SJSA1 (cell line): ENCODE data around the gene PABPC4L. TPM values are rescaled to one million over a fixed set of nuclear protein-coding genes. Genes with fewer than 3 reads are reported as not detected.

ENCODE experiments used
- DNase-seq, 2 experiments: peaks; one replicate each; pipeline ENCODE4 v3.0.0-alpha.2; 2015 to 2020; ENCODE audit warnings: low spot score in 2 of 2, low read depth in 1 of 2
- H3K27ac ChIP-seq: fragments of 250-450 bp; sonication (Bioruptor Pico); 2 replicates; pipeline ENCODE4 v1.5.1; 2020; ENCODE audit warnings: mild to moderate bottlenecking, moderate library complexity
- H3K27me3 ChIP-seq: fragments of 250-450 bp; sonication (Bioruptor Pico); replicated peaks from 2 replicates; pipeline ENCODE4 v1.5.1; 2020; ENCODE audit warnings: mild to moderate bottlenecking, moderate library complexity
- H3K36me3 ChIP-seq: fragments of 250-450 bp; sonication (Bioruptor Pico); 2 replicates; pipeline ENCODE4 v1.5.1; 2020; ENCODE audit warnings: mild to moderate bottlenecking
- H3K4me1 ChIP-seq: fragments of 250-450 bp; sonication (Bioruptor Pico); replicated peaks from 2 replicates; pipeline ENCODE4 v1.6.1; 2021; ENCODE audit warnings: mild to moderate bottlenecking
- H3K4me3 ChIP-seq: fragments of 250-450 bp; sonication (Bioruptor Pico); 2 replicates; pipeline ENCODE4 v1.5.1; 2020; ENCODE audit warnings: mild to moderate bottlenecking
- H3K9me3 ChIP-seq: fragments of 250-450 bp; sonication (Bioruptor Pico); replicated peaks from 2 replicates; pipeline ENCODE4 v1.5.1; 2020; ENCODE audit warnings: mild to moderate bottlenecking
- total RNA-seq: library from RNA; depleted of rRNA; stranded (reverse); fragments of >200 nt; shearing (Covaris generic); gene quantifications from 2 replicates; pipeline ENCODE4 v1.2.3, GENCODE V29; 2014

Gene PABPC4L
- total RNA-seq, 1 experiment from 2014 or later = not detected

GRCh38 chr4:134174271-134174670, 27.3 kb downstream of the PABPC4L start:
- no peak for DNase-seq
- no peaks in the 10 kb centered on the region for H3K4me1 ChIP-seq

GRCh38 chr4:134160211-134160610, 41.4 kb downstream of the PABPC4L start:
- Histone ChIP-seq H3K9me3 (0 out of 2 replicates have a peak, but pooled peaks cover 3% of the 10 kb centered on the region), H3K36me3 (no peaks in the 10 kb centered on the region), H3K27me3 (0 out of 2 replicates have a peak, but pooled peaks cover 2% of the 10 kb centered on the region), H3K4me1 (no peaks in the 10 kb centered on the region), H3K27ac (no peak overlapping the region), H3K4me3 (no peak overlapping the region)
- DNase-seq = no peak

More at GRCh38 chr4:134174271-134174670, 27.3 kb downstream of the PABPC4L start:
- Histone ChIP-seq H3K27ac (no peak overlapping the region), H3K4me3 (no peak overlapping the region), H3K9me3 (no peaks in the 10 kb centered on the region), H3K36me3 (no peaks in the 10 kb centered on the region), H3K27me3 (no peaks in the 10 kb centered on the region)

GRCh38 chr4:134154097-134154496, 47.5 kb downstream of the PABPC4L start:
- Histone ChIP-seq H3K27me3 (no peaks in the 10 kb centered on the region), H3K9me3 (peaks cover 3% of the 10 kb centered on the region; the same call in 1 of the 2 replicates), H3K4me3 (no peak overlapping the region), H3K36me3 (no peaks in the 10 kb centered on the region), H3K4me1 (no peaks in the 10 kb centered on the region), H3K27ac (no peak overlapping the region)
- DNase-seq = no peak

- Histone ChIP-seq H3K27me3 (no peaks in the 10 kb centered on the region), H3K4me1 (no peaks in the 10 kb centered on the region), H3K9me3 (no peaks in the 10 kb centered on the region; the same call in 1 of the 2 replicates), H3K27ac (no peak overlapping the region), H3K36me3 (no peaks in the 10 kb centered on the region), H3K4me3 (no peak overlapping the region)
- DNase-seq = no peak
These were observed 53.6 kb downstream of the PABPC4L start for GRCh38 chr4:134147941-134148340.
